CD4-positive, alpha-beta memory T cell (primary cell): ENCODE measurements around the gene ECPAS. TPM values are rescaled to one million over a fixed set of nuclear protein-coding genes. Genes with fewer than 3 reads are reported as not detected.
"Not testable (repeated sequence)": the region's sequence is repeated elsewhere in the genome, so short reads cannot be mapped to it uniquely, and the experiment has no call there.

Source experiments
- CTCF ChIA-PET: fragments of 350-600 bp; sonication (Branson Sonifier 250); formaldehyde crosslinking; loops from one replicate; lab custom pipeline; 2021; ENCODE audit warnings: inconsistent platforms; ENCODE audit not compliant: partially characterized antibody; lab: Charles Lee
- POLR2A ChIA-PET: fragments of 350-600 bp; sonication (Branson Sonifier 250); formaldehyde crosslinking; loops from one replicate; lab custom pipeline; 2021; ENCODE audit not compliant: partially characterized antibody; lab: Charles Lee
- DNase-seq, 5 donors: peaks; one replicate each; pipeline versions ENCODE4 v3.0.0 to v3.0.0-alpha.2; 2020 to 2022; ENCODE audit warnings: mixed read lengths in 1 of 5
- H3K27ac ChIP-seq: one replicate; pipeline ENCODE4 v1.7.0; 2013; ENCODE audit warnings: low read depth, low read length
- H3K27me3 ChIP-seq: 2 replicates; pipeline ENCODE4 v1.7.0; 2013; ENCODE audit warnings: mild to moderate bottlenecking, low read length, moderate library complexity; ENCODE audit not compliant: insufficient read depth
- H3K36me3 ChIP-seq: 2 replicates; pipeline ENCODE4 v1.7.0; 2013; ENCODE audit warnings: mild to moderate bottlenecking, low read length, moderate library complexity; ENCODE audit not compliant: insufficient read depth
- H3K4me1 ChIP-seq: 2 replicates; pipeline ENCODE4 v1.7.0; 2013; ENCODE audit warnings: mild to moderate bottlenecking, low read length, moderate library complexity; ENCODE audit not compliant: insufficient read depth
- H3K4me3 ChIP-seq, 2 donors: one replicate each; pipeline ENCODE4 v1.7.0; 2013; ENCODE audit warnings: low read length in 2 of 2, mild to moderate bottlenecking in 1 of 2
- H3K9me3 ChIP-seq, 2 donors: one replicate each; pipeline ENCODE4 v1.7.0; 2013; ENCODE audit warnings: low read length in 2 of 2, control low read depth in 1 of 2; ENCODE audit not compliant: control insufficient read depth in 1 of 2
- H3K27ac Mint-ChIP-seq, 7 donors: one replicate each; pipeline ENCODE4 v1.8.0; 2020 to 2021; ENCODE audit warnings: mixed read lengths in 7 of 7, mild to moderate bottlenecking in 6 of 7, inconsistent platforms in 3 of 7, moderate library complexity in 3 of 7
- H3K27me3 Mint-ChIP-seq, 2 donors: one replicate each; pipeline ENCODE4 v1.8.0; 2020 to 2021; ENCODE audit warnings: mixed read lengths in 2 of 2
- H3K36me3 Mint-ChIP-seq, 2 donors: one replicate each; pipeline ENCODE4 v1.8.0; 2020 to 2021; ENCODE audit warnings: mixed read lengths in 2 of 2, inconsistent platforms in 1 of 2, mild to moderate bottlenecking in 1 of 2
- H3K4me1 Mint-ChIP-seq, 4 donors: one replicate each; pipeline ENCODE4 v1.8.0; 2020 to 2021; ENCODE audit warnings: mixed read lengths in 4 of 4, mild to moderate bottlenecking in 1 of 4
- H3K4me3 Mint-ChIP-seq, 8 donors: one replicate each; pipeline ENCODE4 v1.8.0; 2020 to 2021; ENCODE audit warnings: mixed read lengths in 8 of 8, mild to moderate bottlenecking in 7 of 8, moderate library complexity in 6 of 8, inconsistent platforms in 3 of 8
- H3K9me3 Mint-ChIP-seq, 8 donors: one replicate each; pipeline ENCODE4 v1.8.0; 2020 to 2021; ENCODE audit warnings: mixed read lengths in 8 of 8, mild to moderate bottlenecking in 5 of 8, inconsistent platforms in 3 of 8, moderate library complexity in 1 of 8
- intact Hi-C: fragments of 100-400 bp; cut with micrococcal nuclease; formaldehyde crosslinking; loops from one replicate; pipeline ENCODE4 v1.15.1; 2023
- polyA plus RNA-seq, 2 donors: library from polyadenylated mRNA; unstranded; fragments of 300-500 nt; fragmentation: Illumina TruSeq; gene quantifications; one replicate each; pipeline ENCODE4 v1.2.3, GENCODE V29; 2021
- total RNA-seq, 2 experiments: library from RNA; stranded (reverse); gene quantifications; one replicate each; pipeline ENCODE4 v1.2.3, GENCODE V29; 2021

ECPAS gene
- total and polyA plus RNA-seq, 4 experiments from 2014 or later: 9.6 to 80.3 (median 48.6) TPM

- Histone ChIP-seq H3K4me3 (peak overlapping the region; percentile 54 to 87), H3K27ac (peak overlapping the region; percentile 74)
These were observed 40.5 kb upstream of the ECPAS start for GRCh38 chr9:111524731-111525055.

GRCh38 chr9:111516061-111516465, 31.9 kb upstream of the ECPAS start:
- Histone ChIP-seq H3K4me1 (no peaks in the 10 kb centered on the region), H3K27ac (no peak overlapping the region), H3K4me3 (no peak overlapping the region), H3K36me3 (no peaks in the 10 kb centered on the region), H3K9me3 (no peaks in the 10 kb centered on the region), H3K27me3 (no peaks in the 10 kb centered on the region)
- intact Hi-C loops: no loop called here
- no peak for DNase-seq
- Mint-ChIP-seq H3K4me1 (no peaks in the 10 kb centered on the region), H3K27ac (no peak overlapping the region), H3K9me3 (peaks cover 0 to 10% (median 7%) of the 10 kb centered on the region in 8 donors), H3K4me3 (no peak overlapping the region), H3K27me3 (peaks cover 3% of the 10 kb centered on the region in 2 donors), H3K36me3 (no peaks in the 10 kb centered on the region)
- POLR2A ChIA-PET: interaction anchor here (0.7 kb wide), 1 partner anchor 10 kb away, joined by 4 read pairs; no protein-coding TSS in a partner anchor
- CTCF ChIA-PET: interaction anchor here (0.9 kb wide), 1 partner anchor 10 kb away, joined by 3 read pairs; no protein-coding TSS in a partner anchor

More at GRCh38 chr9:111524731-111525055, 40.5 kb upstream of the ECPAS start:
- Mint-ChIP-seq H3K27me3 (peaks cover 0 to 6% of the 10 kb centered on the region in 2 donors), H3K9me3 (peaks cover 0 to 2% (median 0%) of the 10 kb centered on the region in 8 donors), H3K27ac (peak overlapping the region; percentile 86 to 100 (median 95)), H3K4me3 (peak overlapping the region; percentile 95 to 99 (median 96)), H3K36me3 (peaks cover 8 to 28% of the 10 kb centered on the region in 2 donors), H3K4me1 (peaks cover 21 to 27% (median 21%) of the 10 kb centered on the region in 4 donors)
- DNase-seq: no peak
- H3K9me3 ChIP-seq: no peaks in the 10 kb centered on the region
- ChIA-PET POLR2A (interaction anchor here (1.2 to 2.7 kb wide), 3 partner anchors 38 to 107 kb away, joined by 3 to 22 read pairs (median 10); partner anchors contain the start of genes DNAJC25 and ECPAS), CTCF (no interaction called here)
- intact Hi-C loops: loop anchor here (1.0 to 10.0 kb wide), 3 partner anchors 40 to 809 kb away; partner anchors contain the start of genes ECPAS, PTBP3 and PTGR1
- H3K36me3 ChIP-seq: no peaks in the 10 kb centered on the region
- H3K4me1 ChIP-seq: peaks cover 9% of the 10 kb centered on the region
- no peaks in the 10 kb centered on the region for H3K27me3 ChIP-seq

GRCh38 chr9:111514967-111515366, 30.8 kb upstream of the ECPAS start:
- Histone ChIP-seq H3K27me3 (no peaks in the 10 kb centered on the region), H3K9me3 (no peaks in the 10 kb centered on the region), H3K27ac (no peak overlapping the region), H3K4me3 (no peak overlapping the region), H3K36me3 (no peaks in the 10 kb centered on the region), H3K4me1 (no peaks in the 10 kb centered on the region)
- intact Hi-C loops: no loop called here
- no peak overlapping the region for H3K27ac Mint-ChIP-seq
- ChIA-PET CTCF (no interaction called here), POLR2A (no interaction called here)
- H3K4me1 Mint-ChIP-seq: no peaks in the 10 kb centered on the region
- no peak for DNase-seq
- H3K9me3 Mint-ChIP-seq: peaks cover 0 to 16% (median 11%) of the 10 kb centered on the region in 8 donors
- no peak overlapping the region for H3K4me3 Mint-ChIP-seq
- peaks cover 0 to 5% of the 10 kb centered on the region in 2 donors for H3K27me3 Mint-ChIP-seq
- no peaks in the 10 kb centered on the region for H3K36me3 Mint-ChIP-seq

- H3K9me3 Mint-ChIP-seq: peaks cover 0 to 16% (median 11%) of the 10 kb centered on the region in 8 donors
- H3K9me3 ChIP-seq, POLR2A ChIA-PET, H3K4me3 ChIP-seq, H3K36me3 ChIP-seq, H3K27me3 Mint-ChIP-seq, H3K4me1 ChIP-seq, H3K27me3 ChIP-seq, DNase-seq, H3K36me3 Mint-ChIP-seq, H3K4me1 Mint-ChIP-seq, H3K27ac Mint-ChIP-seq, intact Hi-C loops, H3K4me3 Mint-ChIP-seq, H3K27ac ChIP-seq, CTCF ChIA-PET: not testable (repeated sequence)
These were observed 27.4 kb upstream of the ECPAS start for GRCh38 chr9:111511581-111511980.

- intact Hi-C loops: no loop called here
- Histone ChIP-seq H3K4me3 (no peak overlapping the region), H3K4me1 (no peaks in the 10 kb centered on the region), H3K9me3 (no peaks in the 10 kb centered on the region), H3K36me3 (no peaks in the 10 kb centered on the region), H3K27me3 (no peaks in the 10 kb centered on the region), H3K27ac (no peak overlapping the region)
- ChIA-PET POLR2A (no interaction called here), CTCF (no interaction called here)
- Mint-ChIP-seq H3K27ac (no peak overlapping the region), H3K4me1 (no peaks in the 10 kb centered on the region), H3K36me3 (no peaks in the 10 kb centered on the region), H3K9me3 (no peaks in the 10 kb centered on the region), H3K27me3 (peaks cover 3 to 5% of the 10 kb centered on the region in 2 donors), H3K4me3 (no peak overlapping the region)
- DNase-seq: no peak
These were observed 18.3 kb upstream of the ECPAS start for GRCh38 chr9:111502506-111502905.

GRCh38 chr9:111501648-111502047, 17.5 kb upstream of the ECPAS start:
- no peaks in the 10 kb centered on the region for H3K27me3 ChIP-seq
- H3K36me3 ChIP-seq: no peaks in the 10 kb centered on the region
- Mint-ChIP-seq H3K4me3 (no peak overlapping the region), H3K27ac (no peak overlapping the region), H3K4me1 (no peaks in the 10 kb centered on the region), H3K9me3 (no peaks in the 10 kb centered on the region), H3K36me3 (no peaks in the 10 kb centered on the region), H3K27me3 (peaks cover 3 to 5% of the 10 kb centered on the region in 2 donors)
- no peak overlapping the region for H3K27ac ChIP-seq
- no peak for DNase-seq
- no peaks in the 10 kb centered on the region for H3K9me3 ChIP-seq
- intact Hi-C loops: no loop called here
- H3K4me1 ChIP-seq: no peaks in the 10 kb centered on the region
- POLR2A ChIA-PET: no interaction called here
- no peak overlapping the region for H3K4me3 ChIP-seq
- CTCF ChIA-PET: no interaction called here

- H3K27me3 Mint-ChIP-seq: peaks cover 5 to 7% of the 10 kb centered on the region in 2 donors
- H3K4me3 ChIP-seq: no peak overlapping the region
- intact Hi-C loops: no loop called here
- H3K27ac ChIP-seq: no peak overlapping the region
- H3K36me3 ChIP-seq: no peaks in the 10 kb centered on the region
- ChIA-PET POLR2A (no interaction called here), CTCF (no interaction called here)
- H3K4me1 Mint-ChIP-seq: no peaks in the 10 kb centered on the region
- no peak for DNase-seq
- no peaks in the 10 kb centered on the region for H3K36me3 Mint-ChIP-seq
- no peaks in the 10 kb centered on the region for H3K9me3 ChIP-seq
- no peak overlapping the region for H3K27ac Mint-ChIP-seq
- no peak overlapping the region for H3K4me3 Mint-ChIP-seq
- no peaks in the 10 kb centered on the region for H3K27me3 ChIP-seq
- no peaks in the 10 kb centered on the region for H3K9me3 Mint-ChIP-seq
- no peaks in the 10 kb centered on the region for H3K4me1 ChIP-seq
These were observed 16.9 kb upstream of the ECPAS start for GRCh38 chr9:111501005-111501562.
